A549 (cell line): ENCODE measurements around the gene R3HDM2. TPM values are rescaled to one million over a fixed set of nuclear protein-coding genes. Genes with fewer than 3 reads are reported as not detected.

Experiments
- ATAC-seq, 2 experiments: fragments of 200-7000 bp in 1 of 2; fragments of >200 bp in 1 of 2; cut with Nextera tagmentation in 1 of 2; cut with Tn5 transposase in 1 of 2; 3 replicates each; pipeline versions ENCODE4 v1.8.0 to v1.9.1; 2018 to 2020; ENCODE audit warnings: mild to moderate bottlenecking in 1 of 2, moderate library complexity in 1 of 2
- CTCF ChIA-PET: fragments of 300-600 bp; sonication (Branson Sonifier 250); formaldehyde crosslinking; extraction: SDS; loops from one replicate; lab custom pipeline; 2021; ENCODE audit warnings: antibody characterized with exemption, inconsistent platforms; lab: Yijun Ruan, JAX
- POLR2A ChIA-PET: fragments of 350-600 bp; formaldehyde crosslinking; extraction: SDS; loops from one replicate; lab custom pipeline; 2021; ENCODE audit warnings: antibody characterized with exemption, inconsistent platforms; lab: Yijun Ruan, JAX
- DNase-seq, 2 experiments: peaks; one replicate each; pipeline versions ENCODE4 v3.0.0 to v3.0.0-alpha.2; 2011 to 2016; ENCODE audit warnings: low read depth in 1 of 2, low spot score in 1 of 2
- FAIRE-seq: peaks from 2 replicates; lab custom pipeline; 2011; peaks lifted over from hg19 to GRCh38; lab: Jason Lieb, UNC
- H3K27ac ChIP-seq, 2 experiments: fragments of >200 bp; sonication (Bioruptor Twin); formaldehyde crosslinking; 3 replicates each; pipeline ENCODE4 v1.5.1; 2016 to 2017
- H3K4me1 ChIP-seq: fragments of >200 bp; sonication (Bioruptor Twin); formaldehyde crosslinking; 3 replicates; pipeline ENCODE4 v1.6.1; 2016
- H3K4me2 ChIP-seq: fragments of >200 bp; sonication (Bioruptor Twin); formaldehyde crosslinking; 3 replicates; pipeline ENCODE4 v1.6.1; 2016
- H3K4me3 ChIP-seq: fragments of >200 bp; sonication (Bioruptor Twin); formaldehyde crosslinking; 3 replicates; pipeline ENCODE4 v1.5.1; 2016
- H3K9me3 ChIP-seq: fragments of >200 bp; sonication (Bioruptor Twin); formaldehyde crosslinking; 3 replicates; pipeline ENCODE4 v1.6.1; 2016
- CBX8 ChIP-seq: fragments of 200-600 bp; sonication (generic); IDR thresholded peaks from 2 replicates; pipeline ENCODE4 v1.6.1; 2016
- CEBPB ChIP-seq, 2 experiments: fragments of >200 bp in 1 of 2; sonication (Bioruptor Twin) in 1 of 2; formaldehyde crosslinking in 1 of 2; IDR thresholded peaks; 2 replicates each; pipeline ENCODE4 v1.6.1; 2012 to 2016
- EHF ChIP-seq: fragments of 250-450 bp; sonication (Bioruptor Pico); IDR thresholded peaks from 2 replicates; pipeline ENCODE4 v1.5.0; 2020; ENCODE audit warnings: mild to moderate bottlenecking
- EP300 ChIP-seq, 2 experiments: fragments of >200 bp; sonication (Bioruptor Twin); formaldehyde crosslinking; IDR thresholded peaks; 2 replicates in 1 of 2; 3 replicates in 1 of 2; pipeline ENCODE4 v1.6.1; 2016 to 2017
- ESRRA ChIP-seq: fragments of 150-350 bp; IDR thresholded peaks from 2 replicates; pipeline ENCODE4 v1.6.1; 2014; ENCODE audit warnings: mild to moderate bottlenecking, low read length, borderline replicate concordance
- FOSL2 ChIP-seq, 2 experiments: fragments of 450-650 bp in 1 of 2; fragments of >200 bp in 1 of 2; sonication (Bioruptor Twin) in 1 of 2; formaldehyde crosslinking; IDR thresholded peaks; 2 replicates each; pipeline versions ENCODE4 v1.5.0 to v1.6.1; 2016 to 2020; ENCODE audit warnings: mild to moderate bottlenecking in 1 of 2, moderate library complexity in 1 of 2
- FOXS1 ChIP-seq: fragments of 250-450 bp; sonication (Bioruptor Pico); IDR thresholded peaks from 2 replicates; pipeline ENCODE4 v1.5.0; 2020; ENCODE audit warnings: mild to moderate bottlenecking, moderate library complexity
- HOXB13 ChIP-seq: fragments of 250-450 bp; sonication (Bioruptor Pico); IDR thresholded peaks from 2 replicates; pipeline ENCODE4 v1.5.0; 2020; ENCODE audit warnings: low read depth, mild to moderate bottlenecking, moderate library complexity
- JUN ChIP-seq, 2 experiments: fragments of >200 bp; sonication (Bioruptor Twin); formaldehyde crosslinking; IDR thresholded peaks; 2 replicates in 1 of 2; 3 replicates in 1 of 2; pipeline ENCODE4 v1.6.1; 2016 to 2017
- KDM1A ChIP-seq: fragments of 200-600 bp; sonication (generic); IDR thresholded peaks from 2 replicates; pipeline ENCODE4 v1.6.1; 2016; ENCODE audit warnings: low read depth, mild to moderate bottlenecking
- MAFK ChIP-seq: fragments of 450-650 bp; IDR thresholded peaks from 2 replicates; pipeline ENCODE4 v1.6.1; 2014; ENCODE audit not compliant: partially characterized antibody
- POLR2A ChIP-seq: IDR thresholded peaks from 2 replicates; pipeline ENCODE4 v1.6.1; 2012; ENCODE audit warnings: mild to moderate bottlenecking, low read length
- POLR2AphosphoS2 ChIP-seq: conservative IDR thresholded peaks from 2 replicates; pipeline ENCODE4 v1.6.1; 2012; ENCODE audit warnings: low read length, improper control_type of control experiment, inconsistent platforms
- SREBF2 ChIP-seq: fragments of 450-650 bp; IDR thresholded peaks from 2 replicates; pipeline ENCODE4 v1.6.1; 2014; ENCODE audit warnings: mild to moderate bottlenecking, moderate library complexity
- TFCP2L1 ChIP-seq: fragments of 250-450 bp; sonication (Bioruptor Pico); IDR thresholded peaks from 2 replicates; pipeline ENCODE4 v1.5.0; 2021; ENCODE audit warnings: mild to moderate bottlenecking
- ZNF302 ChIP-seq: fragments of 250-450 bp; sonication (Bioruptor Pico); IDR thresholded peaks from 2 replicates; pipeline ENCODE4 v1.9.0; 2021; ENCODE audit warnings: inconsistent platforms, mild to moderate bottlenecking, moderate library complexity
- WGBS: methylation state at CpG from one replicate; pipeline ENCODE4 v1.1.6; 2017; ENCODE audit errors: missing lambda C conversion rate; 5-methylcytosine and 5-hydroxymethylcytosine counted together
- polyA plus RNA-seq, 4 experiments: library from polyadenylated mRNA; depleted of rRNA in 3 of 4; stranded (reverse); fragments of >200 nt; fragmentation: RNase III in 1 of 4; extraction: RNeasy Plus Mini Kit Qiagen cat#74134 plus additional on column Dnase treatment in 1 of 4; gene quantifications; 2 replicates in 3 of 4; 3 replicates in 1 of 4; pipeline ENCODE4 v1.2.3, GENCODE V29; 2011 to 2017
- TF ChIP-seq, protein P1 (sequence below): fragments of >200 bp; sonication (Bioruptor Twin); formaldehyde crosslinking; IDR thresholded peaks from 3 replicates; pipeline ENCODE4 v1.5.1; 2016
- TF ChIP-seq, protein P2 (sequence below): fragments of >200 bp; sonication (Bioruptor Twin); formaldehyde crosslinking; IDR thresholded peaks from 3 replicates; pipeline ENCODE4 v1.6.1; 2016
- TF ChIP-seq, protein P3 (sequence below): fragments of 250-450 bp; sonication (Bioruptor Pico); IDR thresholded peaks from 2 replicates; pipeline ENCODE4 v1.5.0; 2020; ENCODE audit warnings: low read depth, mild to moderate bottlenecking, moderate library complexity

R3HDM2 gene
- polyA plus RNA-seq, 2 of the 4 experiments (the other 2 are of a cell fraction): 14.0 to 30.6 TPM

DNA sequence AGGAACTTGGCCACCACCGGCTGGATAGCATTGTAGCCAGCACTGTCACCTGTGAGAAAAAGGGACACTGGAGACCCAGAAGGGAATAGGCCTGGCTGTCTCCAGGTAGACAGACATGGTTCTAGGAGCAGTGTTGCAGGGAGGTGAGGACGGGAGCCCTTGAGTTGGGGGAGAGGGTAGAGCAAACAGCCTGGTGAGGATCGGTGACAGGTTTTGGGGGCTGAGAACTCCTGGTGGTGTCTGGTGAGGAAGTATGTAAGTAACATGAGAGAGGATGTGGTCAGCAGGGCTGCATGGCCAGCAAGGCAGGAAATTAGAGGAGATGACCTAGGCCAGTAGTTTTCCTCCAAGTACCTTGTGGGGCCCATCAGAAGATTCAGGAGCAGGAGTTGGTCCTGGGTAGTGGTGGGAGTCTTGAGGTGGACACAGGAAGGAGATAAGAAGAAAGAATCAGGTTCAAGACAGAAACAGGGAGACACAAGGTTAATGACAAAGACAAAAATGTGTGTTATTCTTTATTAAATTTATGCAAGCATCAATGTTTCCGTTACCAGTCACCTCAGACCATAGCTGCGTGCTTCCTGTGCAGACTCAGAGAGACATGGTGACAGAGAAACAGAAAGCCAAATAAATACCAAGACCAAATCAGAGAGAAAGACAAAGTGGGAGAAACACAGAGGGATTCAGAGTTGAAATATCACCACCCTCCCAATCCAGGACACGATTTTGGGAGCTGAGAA lies 48.7 kb upstream of the R3HDM2 start, which contains the start of gene ARHGAP9 (continued):
- TF ChIP-seq, protein P1, sequence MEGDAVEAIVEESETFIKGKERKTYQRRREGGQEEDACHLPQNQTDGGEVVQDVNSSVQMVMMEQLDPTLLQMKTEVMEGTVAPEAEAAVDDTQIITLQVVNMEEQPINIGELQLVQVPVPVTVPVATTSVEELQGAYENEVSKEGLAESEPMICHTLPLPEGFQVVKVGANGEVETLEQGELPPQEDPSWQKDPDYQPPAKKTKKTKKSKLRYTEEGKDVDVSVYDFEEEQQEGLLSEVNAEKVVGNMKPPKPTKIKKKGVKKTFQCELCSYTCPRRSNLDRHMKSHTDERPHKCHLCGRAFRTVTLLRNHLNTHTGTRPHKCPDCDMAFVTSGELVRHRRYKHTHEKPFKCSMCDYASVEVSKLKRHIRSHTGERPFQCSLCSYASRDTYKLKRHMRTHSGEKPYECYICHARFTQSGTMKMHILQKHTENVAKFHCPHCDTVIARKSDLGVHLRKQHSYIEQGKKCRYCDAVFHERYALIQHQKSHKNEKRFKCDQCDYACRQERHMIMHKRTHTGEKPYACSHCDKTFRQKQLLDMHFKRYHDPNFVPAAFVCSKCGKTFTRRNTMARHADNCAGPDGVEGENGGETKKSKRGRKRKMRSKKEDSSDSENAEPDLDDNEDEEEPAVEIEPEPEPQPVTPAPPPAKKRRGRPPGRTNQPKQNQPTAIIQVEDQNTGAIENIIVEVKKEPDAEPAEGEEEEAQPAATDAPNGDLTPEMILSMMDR: no peak

DNA sequence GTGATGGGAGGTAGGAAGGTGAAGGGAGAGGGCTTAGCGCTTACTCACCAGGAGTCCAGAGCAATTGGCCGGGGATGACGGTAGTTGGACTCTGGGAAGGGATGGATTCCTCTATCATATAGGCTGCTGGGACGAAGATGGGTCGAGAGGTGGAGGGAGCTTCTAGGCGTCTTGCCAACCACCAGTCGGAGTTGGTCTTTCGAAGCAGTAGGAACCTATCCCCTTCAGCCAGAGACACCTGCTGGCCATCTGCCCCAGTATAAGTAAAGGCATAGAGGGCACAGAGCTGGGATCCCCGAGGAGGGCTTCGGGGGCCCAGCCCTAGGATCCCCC lies 48.2 kb upstream of the R3HDM2 start:
- no peaks in the 10 kb centered on the region for H3K9me3 ChIP-seq
- TF ChIP-seq, protein P2, sequence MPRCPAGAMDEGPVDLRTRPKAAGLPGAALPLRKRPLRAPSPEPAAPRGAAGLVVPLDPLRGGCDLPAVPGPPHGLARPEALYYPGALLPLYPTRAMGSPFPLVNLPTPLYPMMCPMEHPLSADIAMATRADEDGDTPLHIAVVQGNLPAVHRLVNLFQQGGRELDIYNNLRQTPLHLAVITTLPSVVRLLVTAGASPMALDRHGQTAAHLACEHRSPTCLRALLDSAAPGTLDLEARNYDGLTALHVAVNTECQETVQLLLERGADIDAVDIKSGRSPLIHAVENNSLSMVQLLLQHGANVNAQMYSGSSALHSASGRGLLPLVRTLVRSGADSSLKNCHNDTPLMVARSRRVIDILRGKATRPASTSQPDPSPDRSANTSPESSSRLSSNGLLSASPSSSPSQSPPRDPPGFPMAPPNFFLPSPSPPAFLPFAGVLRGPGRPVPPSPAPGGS: no peak
- TF ChIP-seq JUN (IDR thresholded peaks at IDR 0.05): no peak
- no peak for TF ChIP-seq POLR2AphosphoS2
- TF ChIP-seq TFCP2L1: no peak
- TF ChIP-seq EHF (CRISPR knock-in tag): no peak
- no peak for TF ChIP-seq SREBF2
- TF ChIP-seq ZNF302 (CRISPR knock-in tag): no peak
- TF ChIP-seq EP300 (IDR thresholded peaks at IDR 0.05): no peak
- TF ChIP-seq, protein P3, sequence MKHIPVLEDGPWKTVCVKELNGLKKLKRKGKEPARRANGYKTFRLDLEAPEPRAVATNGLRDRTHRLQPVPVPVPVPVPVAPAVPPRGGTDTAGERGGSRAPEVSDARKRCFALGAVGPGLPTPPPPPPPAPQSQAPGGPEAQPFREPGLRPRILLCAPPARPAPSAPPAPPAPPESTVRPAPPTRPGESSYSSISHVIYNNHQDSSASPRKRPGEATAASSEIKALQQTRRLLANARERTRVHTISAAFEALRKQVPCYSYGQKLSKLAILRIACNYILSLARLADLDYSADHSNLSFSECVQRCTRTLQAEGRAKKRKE (CRISPR knock-in tag): no peak
- no peak overlapping the region for H3K27ac ChIP-seq
- 70% methylated on average over 10 of the region's 10 CpGs for WGBS
- CTCF ChIA-PET: interaction anchor here (0.9 to 19.9 kb wide), 4 partner anchors 9 to 142 kb away, joined by 3 to 240 read pairs (median 3); partner anchors contain the start of gene GLI1
- peaks cover 14% of the 10 kb centered on the region; the same call in 2 of the 3 replicates for H3K4me1 ChIP-seq
- POLR2A ChIA-PET: no interaction called here
- H3K4me2 ChIP-seq: no peak overlapping the region
- FAIRE-seq (no peak), ATAC-seq (no peak), DNase-seq (no peak)
- no peak overlapping the region for H3K4me3 ChIP-seq

DNA sequence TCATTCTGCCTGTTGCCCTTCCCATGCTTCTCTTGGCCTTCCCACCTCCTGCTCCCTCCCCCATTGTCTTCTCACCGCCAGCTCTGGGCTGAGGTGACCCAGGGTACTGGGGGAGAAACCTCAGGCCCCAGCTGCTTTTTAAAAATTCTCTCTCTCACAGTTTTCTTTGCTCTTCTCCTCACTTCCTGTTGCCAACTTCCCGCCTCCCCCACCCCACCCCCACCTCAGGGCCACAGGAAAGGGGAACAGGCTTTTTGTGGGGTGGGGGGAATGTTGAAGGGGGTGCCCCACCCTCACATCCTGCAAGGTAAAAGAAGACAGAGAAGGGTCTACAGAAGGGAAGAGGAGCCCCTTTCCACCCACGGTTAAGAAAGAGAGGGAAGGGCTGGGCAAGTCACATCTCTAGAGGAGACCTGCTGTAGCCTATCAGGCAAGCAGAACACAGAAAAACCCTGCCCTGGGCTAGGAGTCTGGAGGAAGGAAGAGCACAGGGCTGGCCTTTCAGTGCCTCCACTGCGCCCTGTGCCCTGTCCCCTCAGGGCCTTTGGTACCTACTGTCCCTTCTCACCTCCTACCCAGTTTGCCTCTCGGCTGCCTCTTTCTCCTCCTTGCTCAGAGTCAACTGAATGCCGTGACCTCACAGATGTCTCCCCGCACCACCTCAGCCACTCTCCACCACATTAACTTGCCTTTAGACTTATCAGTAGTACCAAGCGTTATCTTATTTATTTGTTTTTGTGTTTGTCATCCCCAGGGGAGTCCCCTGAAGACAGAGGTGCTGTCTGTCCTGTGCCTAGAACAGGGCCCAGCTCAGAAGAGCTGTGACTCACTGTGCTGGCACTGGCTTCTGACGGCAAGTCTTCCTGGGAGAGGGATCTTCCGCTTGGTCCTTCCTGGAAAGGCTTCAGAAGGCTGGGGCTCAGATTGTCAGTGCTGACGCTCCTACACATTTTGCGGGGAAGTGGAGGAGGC lies 47.2 kb upstream of the R3HDM2 start:
- no peak overlapping the region for H3K4me3 ChIP-seq
- WGBS: 65% methylated on average over 11 of the region's 12 CpGs
- ATAC-seq: peak; percentile 15 to 45; a peak in 3 of 6 replicates
- no peaks in the 10 kb centered on the region for H3K9me3 ChIP-seq
- ChIA-PET POLR2A (no interaction called here), CTCF (interaction anchor here (1.0 to 19.9 kb wide), 5 partner anchors 8 to 143 kb away, joined by 3 to 240 read pairs (median 6); partner anchors contain the start of gene GLI1)
- H3K27ac ChIP-seq: peak overlapping the region in 1 of 2 experiments; percentile 20; a peak in 4 of 6 replicates
- FAIRE-seq: no peak
- H3K4me1 ChIP-seq: peaks cover 14% of the 10 kb centered on the region; the same call in 2 of the 3 replicates
- TF ChIP-seq MAFK (no peak), FOXS1 (CRISPR knock-in tag) (no peak), KDM1A (no peak), POLR2A (no peak), FOSL2 (IDR thresholded peaks at IDR 0.05) (no peak), FOSL2 (CRISPR knock-in tag; IDR thresholded peaks at IDR 0.05) (no peak), CEBPB (IDR thresholded peaks at IDR 0.05) (no peak), TFCP2L1 (no peak), ESRRA (no peak), CBX8 (no peak), HOXB13 (no peak)
- no peak for DNase-seq
- peak overlapping the region; percentile 7; the same call in 1 of the 3 replicates for H3K4me2 ChIP-seq
